GM12874 (cell line): ENCODE results near the gene TUBA1B.

Experiments
- TF ChIP-seq, protein P1 (sequence below): IDR thresholded peaks from 2 replicates; pipeline ENCODE4 v1.5.1; 2011; ENCODE audit warnings: low read depth, mild to moderate bottlenecking, control low read depth, low read length, moderate library complexity; ENCODE audit not compliant: insufficient read depth

TUBA1B gene

DNA sequence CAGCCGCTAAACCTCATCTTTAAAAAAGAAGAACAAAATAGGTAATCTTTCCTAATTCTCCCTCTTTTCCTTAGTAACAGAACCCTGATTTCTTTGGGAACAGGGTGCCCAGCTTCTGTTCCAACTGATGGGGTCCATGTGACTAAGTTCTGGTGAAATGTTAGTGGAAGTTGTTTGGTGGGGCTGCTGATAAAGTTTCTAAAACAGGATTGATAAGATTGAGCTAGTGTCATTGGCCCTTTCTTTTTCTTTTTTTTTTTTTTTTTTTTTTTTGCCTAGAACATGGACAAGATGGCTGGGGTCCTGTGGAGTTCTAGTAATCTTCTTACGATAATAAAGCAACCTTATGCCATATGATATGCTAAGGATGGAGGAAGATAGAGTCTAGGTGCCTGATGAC, 16.2 kb upstream of the TUBA1B start:
- TF ChIP-seq, protein P1, sequence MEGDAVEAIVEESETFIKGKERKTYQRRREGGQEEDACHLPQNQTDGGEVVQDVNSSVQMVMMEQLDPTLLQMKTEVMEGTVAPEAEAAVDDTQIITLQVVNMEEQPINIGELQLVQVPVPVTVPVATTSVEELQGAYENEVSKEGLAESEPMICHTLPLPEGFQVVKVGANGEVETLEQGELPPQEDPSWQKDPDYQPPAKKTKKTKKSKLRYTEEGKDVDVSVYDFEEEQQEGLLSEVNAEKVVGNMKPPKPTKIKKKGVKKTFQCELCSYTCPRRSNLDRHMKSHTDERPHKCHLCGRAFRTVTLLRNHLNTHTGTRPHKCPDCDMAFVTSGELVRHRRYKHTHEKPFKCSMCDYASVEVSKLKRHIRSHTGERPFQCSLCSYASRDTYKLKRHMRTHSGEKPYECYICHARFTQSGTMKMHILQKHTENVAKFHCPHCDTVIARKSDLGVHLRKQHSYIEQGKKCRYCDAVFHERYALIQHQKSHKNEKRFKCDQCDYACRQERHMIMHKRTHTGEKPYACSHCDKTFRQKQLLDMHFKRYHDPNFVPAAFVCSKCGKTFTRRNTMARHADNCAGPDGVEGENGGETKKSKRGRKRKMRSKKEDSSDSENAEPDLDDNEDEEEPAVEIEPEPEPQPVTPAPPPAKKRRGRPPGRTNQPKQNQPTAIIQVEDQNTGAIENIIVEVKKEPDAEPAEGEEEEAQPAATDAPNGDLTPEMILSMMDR: no peak

DNA sequence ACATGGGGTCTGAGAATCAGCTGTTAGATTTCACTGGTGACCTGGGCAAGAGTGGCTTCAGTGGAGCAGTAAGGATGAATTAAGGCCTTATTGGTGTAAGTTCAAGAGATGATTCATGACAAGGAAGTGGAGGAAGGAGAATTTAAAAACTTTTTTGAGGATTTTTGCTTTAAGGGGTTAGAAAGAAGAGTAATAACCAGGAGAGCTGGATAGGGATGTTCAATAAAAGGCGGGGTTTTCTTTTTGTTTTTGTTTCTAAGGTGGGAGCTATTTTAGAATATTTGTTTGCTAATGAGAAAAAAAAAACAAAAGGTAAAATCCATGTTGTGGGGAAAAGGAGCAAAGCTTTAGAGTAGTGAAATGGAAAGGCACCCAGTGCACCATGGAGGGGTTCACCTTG, 15.2 kb upstream of the TUBA1B start:
- TF ChIP-seq, protein P1: no peak

DNA sequence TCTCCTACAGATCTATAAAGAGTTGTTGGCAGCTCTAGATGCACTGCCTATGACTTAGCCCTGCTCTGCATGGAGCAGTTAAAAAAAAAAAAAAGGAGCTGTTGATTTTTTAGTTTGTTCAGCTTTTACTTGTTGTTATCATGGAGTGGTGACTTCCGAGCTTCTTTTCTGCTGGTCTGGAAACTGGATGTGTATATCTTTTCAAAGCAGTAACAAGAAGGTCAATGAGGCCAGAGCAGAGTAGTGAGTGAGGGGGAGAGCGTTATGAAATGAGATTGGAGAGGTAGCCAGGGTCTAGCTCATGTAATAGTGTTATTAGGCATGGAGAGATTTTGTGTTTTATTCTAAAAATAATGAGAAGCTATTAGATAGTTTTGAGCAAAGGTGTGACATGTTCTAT, 13.2 kb upstream of the TUBA1B start:
- TF ChIP-seq, protein P1: no peak

DNA sequence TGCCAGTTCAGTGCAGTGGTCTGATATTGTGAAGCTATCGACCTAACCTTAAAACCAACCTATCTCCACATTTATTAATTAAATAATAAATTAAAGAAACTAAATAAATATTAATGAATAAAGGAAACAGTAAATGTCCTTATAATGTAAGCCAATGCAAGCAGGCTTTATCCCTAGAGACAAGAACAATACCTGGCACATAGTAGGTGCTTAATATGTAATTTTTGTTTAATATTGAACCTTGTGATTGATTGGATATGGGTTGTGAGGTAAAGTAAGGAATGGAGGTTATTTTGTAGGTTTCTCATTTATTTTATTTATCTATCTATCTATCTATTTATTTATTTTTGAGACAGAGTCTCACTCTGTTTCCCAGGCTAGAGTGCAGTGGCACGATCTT, 7.8 kb upstream of the TUBA1B start:
- TF ChIP-seq, protein P1: no peak

DNA sequence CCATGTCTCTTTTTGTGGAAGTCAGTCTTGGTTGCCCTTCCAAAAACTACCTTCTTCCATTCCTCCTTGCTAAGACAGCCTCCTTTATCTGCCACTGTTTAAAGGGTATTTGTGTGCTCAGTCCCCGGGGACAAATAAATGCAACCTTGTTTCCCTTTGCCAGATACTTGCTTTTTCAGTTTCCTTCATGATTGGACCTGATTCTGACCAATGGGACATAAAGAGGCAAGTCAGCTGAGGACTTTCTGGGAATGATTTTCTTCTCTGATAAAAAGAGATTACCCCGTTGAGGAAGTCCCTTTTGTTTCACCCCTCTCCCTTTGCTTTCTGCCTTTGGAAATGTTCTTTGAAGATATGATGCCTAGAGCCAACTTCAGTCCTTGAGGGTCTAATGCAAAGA, 7.4 kb upstream of the TUBA1B start:
- TF ChIP-seq, protein P1: no peak

DNA sequence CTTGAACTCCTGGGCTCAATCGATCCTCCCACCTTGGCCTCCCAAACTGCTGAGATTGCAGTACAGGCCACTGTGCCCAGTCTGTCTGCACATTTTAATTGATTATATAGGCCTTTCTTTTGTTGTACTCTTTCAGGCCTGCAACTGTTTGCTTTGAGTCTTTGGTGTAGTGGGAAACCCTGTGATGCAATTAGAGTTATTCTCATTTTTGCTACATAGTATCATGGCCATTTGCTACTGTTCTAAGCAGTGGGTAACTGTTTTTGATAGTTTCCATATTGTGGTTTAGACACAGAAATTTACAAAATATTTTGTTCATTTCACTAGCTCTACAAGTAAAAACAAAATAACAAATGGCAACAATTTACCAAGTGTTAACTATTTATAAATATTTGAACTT, 6.3 kb upstream of the TUBA1B start:
- TF ChIP-seq, protein P1: no peak

DNA sequence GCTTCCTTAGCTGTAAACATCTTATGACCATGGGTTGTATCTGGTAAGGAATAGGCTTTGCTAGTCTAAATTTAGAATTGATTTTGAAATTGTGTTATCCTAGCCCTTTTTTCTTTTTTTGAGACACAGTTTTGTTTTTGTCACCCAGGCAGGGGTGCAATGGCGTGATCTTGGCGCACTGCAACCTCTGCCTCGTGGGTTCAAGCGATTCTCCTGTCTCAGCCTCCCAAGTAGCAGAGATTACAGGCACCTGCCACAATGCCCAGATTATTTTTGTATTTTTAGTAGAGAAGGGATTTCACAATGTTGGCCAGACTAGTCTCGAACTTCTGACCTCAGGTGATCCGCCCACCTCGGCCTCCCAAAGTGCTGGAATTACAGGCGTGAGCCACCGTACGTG, 2.4 kb upstream of the TUBA1B start:
- TF ChIP-seq, protein P1: no peak

DNA sequence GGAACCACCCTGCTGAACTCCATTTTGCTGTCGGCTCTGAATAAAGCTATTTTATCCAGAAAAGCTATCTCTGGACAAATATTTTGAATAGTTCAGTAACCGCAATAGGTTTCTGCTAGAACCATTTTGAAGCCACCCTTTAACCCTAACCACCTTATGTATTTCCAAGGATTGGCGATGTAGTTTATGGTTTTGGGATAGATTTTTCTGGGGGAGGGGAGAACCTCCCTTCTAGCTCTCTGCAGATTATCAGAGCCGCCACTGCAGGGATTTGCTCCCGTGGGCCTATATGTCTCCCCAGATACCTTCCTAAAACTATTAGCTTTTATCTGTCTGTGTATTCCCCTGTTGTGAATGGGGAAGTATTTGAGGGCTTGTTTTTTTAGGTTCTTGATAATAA, 1.8 kb upstream of the TUBA1B start:
- TF ChIP-seq, protein P1: no peak
